NCI-H1436 treated with DMSO at 0.1 percent for 48 hours (cell line): ENCODE results near the gene MIOX.

Experiments used
- DNase-seq: peaks from one replicate; lab custom pipeline; 2025; lab: John Stamatoyannopoulos, UW

MIOX gene

DNA sequence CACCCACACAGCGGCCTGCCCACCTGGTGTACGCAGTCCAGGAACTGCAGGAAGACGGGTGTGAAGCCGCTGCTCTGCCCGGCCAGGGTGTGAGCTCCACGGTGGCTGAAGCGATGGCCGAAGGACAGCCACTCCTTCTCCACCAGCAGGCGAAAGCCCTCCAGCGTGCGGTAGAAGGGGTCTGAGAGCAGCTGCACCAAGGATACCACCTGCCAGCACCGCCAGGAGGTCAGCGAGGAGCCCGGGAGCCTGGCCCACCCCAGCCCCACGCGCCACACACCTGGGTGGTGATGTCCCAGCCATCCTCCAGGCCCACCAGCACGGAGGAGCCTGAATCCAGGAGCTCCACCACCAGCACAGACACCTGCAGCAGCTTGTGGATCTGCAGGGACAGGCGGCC lies 31.5 kb upstream of the MIOX start:
- no peak for DNase-seq

GRCh38 chr22:50456026-50456425 lies 30.6 kb upstream of the MIOX start:
- DNase-seq: no peak

DNA sequence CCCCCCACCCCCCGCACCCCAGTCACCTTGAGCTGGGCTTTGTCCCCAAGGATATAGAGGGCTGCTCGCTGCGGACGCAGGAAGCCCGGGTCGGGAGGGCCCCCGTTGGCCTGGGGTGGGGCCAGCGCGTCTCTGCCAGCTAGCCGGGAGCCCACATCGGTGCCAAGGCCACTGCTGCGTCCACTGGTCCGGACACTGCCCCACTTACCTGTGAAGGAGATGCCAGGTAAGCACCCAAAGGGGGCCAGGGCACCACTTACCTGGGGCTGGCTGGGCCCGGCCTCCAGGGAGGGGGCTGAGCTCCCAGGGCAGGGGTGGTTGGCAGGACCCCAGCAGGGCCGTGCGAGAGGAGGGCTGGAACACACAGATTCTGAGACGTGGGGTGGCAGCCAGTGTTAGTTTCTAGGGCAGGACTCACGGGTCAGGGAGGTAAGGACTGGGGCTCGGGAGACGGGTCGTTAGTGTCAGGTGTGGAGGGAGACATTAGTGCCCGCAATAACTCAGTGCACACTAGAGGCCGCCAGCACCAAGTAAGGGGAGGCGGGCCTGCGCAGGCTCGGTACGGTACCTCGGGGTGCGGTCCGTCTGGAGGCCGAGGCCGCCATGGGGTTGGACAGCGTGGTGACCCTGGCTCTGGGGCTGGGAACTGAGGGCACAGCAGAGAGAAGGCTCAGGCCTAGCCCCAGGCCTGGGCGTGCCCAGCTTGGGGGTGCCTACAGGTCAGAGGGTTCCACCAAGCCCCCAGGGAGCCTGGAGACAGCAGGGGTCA lies 30.0 kb upstream of the MIOX start:
- no peak for DNase-seq

DNA sequence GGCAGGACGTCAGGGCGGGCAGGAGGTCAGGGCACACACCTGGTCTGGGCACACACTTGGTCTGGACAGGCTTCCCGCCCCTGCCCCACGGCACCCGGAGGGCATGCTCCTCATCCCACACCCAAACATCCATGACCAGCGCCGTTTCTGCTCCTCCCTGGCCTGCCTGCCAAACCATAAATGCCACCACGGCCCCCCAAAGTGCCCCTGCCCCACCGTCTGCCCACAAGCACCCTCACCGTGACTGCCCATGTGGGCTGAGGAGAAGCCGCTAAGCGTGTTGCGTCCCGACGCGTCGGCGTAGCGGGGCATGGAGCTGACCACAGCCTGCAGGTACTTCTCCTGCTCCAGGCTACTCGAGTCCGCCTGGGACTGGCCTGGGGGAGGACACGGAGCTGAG lies 27.6 kb upstream of the MIOX start:
- DNase-seq: no peak

GRCh38 chr22:50459496-50460140 lies 27.0 kb upstream of the MIOX start:
- DNase-seq: no peak

DNA sequence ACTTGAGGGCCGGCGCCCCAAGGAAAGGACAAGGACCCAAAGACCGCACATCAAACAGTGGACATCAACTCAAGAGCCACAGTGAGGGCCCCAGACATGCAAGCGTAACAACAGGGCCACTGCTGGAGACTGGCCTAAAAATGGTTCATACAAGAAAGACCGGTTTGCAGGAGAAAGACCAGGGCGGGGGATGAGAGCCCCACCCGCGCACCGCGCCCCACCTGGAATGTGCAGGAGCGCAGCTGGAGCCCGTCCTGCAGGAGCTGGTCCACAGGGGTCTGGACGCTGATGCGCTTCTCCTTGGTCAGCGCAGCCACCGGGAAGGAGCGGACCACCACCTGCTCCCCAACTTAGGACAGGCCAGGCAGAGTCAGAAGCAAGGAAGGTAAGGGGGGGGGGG lies 25.7 kb upstream of the MIOX start:
- DNase-seq: no peak

DNA sequence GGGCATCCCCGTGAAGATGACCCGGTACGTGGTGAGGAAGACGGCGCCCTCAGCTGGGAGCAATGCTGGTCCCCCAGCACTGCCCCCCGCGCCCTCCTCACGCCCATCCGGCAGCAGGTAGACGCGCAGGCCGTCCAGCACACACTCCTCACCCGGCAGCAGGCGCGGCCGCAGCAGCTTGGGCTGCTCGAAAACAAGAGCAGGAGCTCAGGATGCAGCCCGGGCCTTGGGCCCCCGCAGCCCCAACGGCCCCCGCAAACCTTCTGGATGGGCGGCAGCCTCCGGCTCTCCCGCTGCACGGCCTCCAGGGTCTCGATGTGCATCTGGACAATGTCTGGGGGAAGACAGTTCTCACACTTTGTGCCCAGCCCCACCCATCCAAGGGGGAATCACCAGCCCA lies 25.1 kb upstream of the MIOX start:
- no peak for DNase-seq

- DNase-seq: no peak
These were observed 24.6 kb upstream of the MIOX start for GRCh38 chr22:50461979-50462540.

DNA sequence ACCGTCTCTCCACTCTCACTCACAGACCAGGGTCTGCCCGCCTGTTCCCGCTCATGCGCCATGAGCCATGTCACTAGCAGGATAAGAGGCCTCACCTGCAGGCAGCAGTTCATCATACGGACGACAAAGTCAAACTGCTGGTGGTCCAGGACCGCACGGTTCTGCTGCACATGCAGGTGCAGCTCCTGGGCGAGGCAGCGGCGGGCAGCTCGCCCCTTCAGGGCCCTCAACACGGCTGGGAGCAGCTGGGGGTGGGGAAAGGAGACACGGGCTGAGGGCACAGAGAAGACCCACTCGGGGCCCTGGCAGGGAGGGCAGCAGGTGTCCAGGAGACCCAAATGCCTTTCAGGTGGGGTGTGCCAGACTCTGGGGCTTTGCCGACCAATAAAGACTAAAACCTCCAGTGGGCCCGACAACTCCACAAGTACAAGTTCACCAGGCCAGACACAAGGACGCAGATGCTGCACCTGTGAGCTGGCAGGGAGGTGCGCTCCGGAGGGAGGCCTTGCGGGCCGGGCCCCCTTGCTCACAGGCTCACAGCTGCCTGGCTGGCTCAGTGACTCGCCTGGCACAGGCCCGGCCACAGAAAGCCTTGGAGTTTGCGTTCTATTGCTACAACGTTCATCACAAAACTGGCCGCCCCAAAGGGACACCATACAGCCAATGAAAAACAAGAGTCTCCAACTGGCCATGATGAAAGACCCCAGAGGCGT lies 23.3 kb upstream of the MIOX start:
- no peak for DNase-seq

DNA sequence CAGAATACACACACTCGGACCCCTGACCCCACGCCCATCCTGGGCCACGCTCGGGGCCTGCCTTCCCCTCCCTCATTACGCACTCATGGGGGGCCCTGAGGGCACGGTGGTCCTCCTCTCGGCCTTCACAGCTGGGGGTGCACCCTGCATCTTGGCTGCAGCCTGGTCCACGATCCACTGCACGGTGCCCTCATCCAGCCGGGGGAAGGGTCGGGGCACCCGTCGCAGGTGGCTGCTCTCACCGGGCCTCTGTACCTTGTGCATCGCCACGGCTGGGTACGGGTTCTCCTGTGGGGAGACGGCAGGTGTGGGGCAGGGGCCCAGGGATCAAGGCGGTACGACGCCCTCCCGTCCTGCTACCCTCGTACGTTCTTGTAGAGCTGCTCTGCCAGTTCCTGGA lies 22.2 kb upstream of the MIOX start:
- no peak for DNase-seq

DNA sequence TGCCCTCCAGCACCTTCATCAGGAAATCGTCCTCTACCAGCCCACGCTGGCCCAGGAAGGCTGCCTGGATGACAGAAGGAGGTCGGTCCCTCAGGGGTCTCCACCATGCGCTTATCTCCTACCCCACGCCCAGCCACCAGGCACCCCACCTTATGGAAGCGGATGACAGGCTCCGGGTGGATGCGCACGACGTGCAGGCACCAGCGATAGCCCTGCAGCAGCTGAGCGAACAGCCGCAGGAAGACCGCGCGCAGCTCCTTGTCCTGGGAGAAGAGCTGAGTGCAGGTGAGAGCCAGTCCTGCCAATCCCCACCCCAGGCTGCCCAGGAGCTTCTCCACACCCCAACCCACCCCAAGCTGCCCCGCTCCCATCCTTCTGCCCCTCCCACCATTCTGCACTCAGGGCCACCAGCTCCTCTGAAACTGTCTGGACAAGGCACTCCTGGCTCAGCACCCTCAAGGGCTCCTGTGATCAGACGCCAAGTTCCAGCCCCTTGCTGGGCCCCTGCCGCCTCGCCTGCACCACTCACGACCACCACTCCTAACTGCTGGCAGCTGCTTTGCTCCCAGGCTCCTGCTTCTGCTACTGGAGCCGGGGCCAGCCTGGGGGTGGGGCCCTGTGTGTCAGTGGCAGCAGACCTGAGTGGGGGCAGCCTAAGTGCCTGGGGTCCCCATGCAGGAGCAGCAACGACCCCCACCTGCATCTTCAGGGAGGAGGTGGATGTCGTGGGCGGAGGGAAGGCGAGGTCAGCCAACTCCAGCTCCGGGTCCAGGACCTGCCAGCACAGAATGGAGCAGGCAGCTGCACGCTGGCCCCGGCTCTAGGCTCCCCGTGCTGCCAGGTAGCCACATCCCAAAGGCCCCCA lies 21.4 kb upstream of the MIOX start:
- DNase-seq: no peak

GRCh38 chr22:50467341-50467740 lies 19.3 kb upstream of the MIOX start:
- no peak for DNase-seq

DNA sequence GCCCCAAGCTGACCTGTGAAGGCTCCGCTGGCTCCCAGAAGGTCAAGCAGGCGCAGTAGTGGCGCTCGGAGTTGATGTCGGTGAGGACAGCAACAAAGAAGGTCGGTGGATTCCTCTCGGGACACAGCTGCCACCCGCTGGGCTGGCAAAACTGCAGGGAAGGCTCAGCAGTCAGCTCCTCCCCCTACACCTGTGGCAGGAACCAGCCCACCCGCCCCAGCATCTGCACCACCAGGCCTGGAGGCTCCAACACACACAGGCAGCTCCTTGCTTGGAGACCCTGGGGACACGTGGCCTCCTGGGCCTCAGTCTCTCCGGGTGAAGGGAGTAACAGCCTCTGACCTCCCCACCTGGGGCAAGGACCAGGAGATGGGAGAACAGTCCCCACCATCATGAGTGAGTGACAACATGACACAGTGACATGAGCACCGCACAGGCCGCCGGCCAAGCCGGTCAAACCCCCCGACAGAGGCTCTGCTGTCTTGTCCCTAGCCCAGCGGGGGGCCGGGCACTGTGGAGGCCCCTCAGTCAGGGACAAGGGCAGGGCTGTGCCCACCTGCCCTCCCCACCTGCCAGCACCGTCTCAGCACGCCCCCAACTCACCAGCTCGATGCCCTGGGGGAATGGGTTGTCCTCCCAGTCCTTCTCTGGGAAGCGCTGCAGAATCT lies 18.8 kb upstream of the MIOX start:
- no peak for DNase-seq

DNA sequence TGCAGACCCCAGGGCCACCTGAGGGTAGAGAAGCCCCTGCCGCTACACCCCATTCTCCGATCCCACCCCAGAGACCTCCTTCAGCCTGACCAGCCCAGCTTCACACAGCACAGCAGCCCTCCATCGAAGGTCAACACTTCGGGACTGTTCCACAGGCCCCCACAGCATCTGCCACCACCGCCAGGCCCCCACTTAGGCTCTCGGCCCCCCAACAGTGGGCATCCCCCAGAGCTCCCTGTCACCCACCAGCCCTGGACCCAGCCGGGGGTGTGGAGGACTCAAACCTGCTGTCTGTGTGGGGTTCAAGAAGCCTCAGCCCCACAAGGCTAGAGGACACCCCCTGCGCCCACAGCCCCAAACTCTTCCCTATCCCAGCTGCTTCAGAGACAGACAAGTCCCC lies 18.0 kb upstream of the MIOX start:
- no peak for DNase-seq

DNA sequence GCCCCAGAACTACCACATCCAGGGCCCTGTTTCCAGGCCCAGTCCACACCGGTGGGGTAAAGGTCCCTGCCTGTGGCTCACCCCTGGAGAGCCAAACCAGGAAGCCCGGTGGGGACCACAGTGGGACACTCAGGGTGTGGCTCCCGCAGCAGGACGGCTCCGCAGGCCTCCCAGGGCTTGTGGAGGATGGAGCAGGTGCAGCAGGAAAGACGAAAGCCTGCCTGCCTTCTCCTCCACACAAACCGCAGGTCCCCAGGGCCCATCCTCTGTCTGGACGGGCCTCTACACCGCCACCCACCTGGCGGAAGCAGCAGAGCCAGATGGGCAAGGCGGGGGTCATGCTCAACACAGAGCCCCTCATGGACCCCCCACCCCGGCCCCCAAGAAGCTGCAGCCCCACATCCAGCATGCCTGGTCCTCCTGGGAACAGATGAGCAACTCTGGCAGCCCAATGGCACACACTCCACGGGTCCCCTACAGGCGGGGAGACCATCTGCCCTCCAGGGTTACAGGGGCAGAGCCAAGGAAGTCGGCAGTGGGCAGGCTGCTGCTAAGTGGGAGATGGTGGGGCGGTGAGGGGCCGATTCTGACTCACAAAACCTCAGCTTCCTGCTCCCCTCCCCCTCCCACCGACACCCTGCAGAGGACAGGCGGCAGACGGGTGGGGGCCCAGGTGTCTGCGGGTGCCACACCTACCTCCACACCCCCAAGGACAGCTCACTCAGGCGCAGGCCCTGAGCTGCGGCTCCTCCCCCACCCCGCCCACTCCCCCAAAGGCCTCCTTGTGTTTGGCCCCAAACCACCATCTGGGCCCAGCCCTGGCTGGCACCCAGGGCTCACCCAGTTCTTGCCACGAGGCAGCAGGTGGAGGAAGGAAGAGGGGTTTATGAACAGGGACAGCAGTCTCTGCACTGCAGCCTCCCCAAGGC lies 17.0 kb upstream of the MIOX start:
- DNase-seq: peak; percentile 68

DNA sequence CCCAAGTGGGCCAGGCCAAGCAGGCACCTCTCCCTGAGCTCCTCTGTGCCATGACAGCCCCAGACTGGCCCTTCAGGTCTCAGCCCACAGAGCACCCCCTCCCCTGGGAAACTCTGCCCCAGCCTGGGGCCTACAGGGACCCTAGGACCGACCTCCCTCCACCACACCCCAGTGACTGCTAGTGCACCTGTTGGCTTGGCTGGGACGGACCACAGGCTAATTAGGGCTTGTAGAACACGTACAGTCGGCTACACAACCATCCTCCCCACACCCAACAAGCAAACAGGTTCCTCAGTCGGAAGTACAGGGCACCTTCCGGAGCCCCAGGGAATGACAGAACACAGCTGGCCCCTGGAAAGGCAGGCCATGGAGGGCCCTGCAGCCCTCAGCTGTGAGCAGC lies 16.2 kb upstream of the MIOX start:
- no peak for DNase-seq

DNA sequence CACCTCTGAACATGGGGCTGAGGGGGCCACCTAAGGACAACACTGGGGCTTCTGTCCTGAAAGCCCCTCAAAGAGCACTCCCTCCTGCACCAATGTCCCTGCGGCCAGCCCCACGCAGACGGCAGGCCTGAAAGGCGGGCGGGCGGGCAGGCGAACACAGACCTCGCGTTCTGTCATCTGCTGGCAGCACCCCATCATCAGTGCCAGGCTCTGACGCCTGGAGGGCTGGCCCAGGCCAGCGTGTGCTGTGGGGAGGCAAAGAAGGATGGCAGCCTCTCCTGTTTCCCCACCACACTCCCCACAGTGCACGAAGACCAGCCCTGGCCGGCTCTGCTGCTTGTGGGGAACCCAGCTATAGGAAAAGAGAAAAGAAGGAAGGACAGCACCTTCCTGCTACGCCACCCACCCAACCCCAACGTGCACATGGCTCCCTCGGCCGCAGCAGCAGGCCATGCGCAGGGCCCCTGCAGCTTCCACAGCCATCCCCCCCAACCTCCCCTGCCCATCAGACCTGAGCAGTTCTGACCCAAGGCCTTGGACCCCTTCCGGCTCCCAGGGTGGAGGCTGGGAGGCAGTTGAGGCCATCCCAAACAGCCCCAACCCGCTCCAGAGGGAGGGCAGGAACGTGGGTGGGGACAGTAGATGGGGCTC lies 15.3 kb upstream of the MIOX start:
- DNase-seq: no peak

DNA sequence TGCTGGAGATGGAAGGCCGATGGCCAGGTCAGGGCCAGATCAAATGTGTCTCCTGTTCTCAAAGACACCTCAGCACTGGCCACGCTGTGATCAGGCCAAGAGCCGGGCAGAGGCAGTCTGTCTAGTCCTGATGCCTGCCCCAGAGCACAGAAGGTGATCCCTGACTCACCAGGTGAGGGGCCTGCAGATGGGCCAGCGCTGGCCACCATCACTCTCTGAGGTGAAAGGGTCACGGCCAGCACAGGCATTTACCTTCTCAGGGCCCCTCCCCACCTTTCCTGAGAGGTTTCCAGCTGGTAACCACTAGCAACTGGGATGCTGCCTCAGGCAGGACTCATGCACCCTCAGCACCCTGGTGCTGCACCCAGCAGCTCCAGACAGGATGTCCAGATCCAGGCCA lies 14.7 kb upstream of the MIOX start:
- DNase-seq: no peak

- no peak for DNase-seq
These were observed 13.6 kb upstream of the MIOX start for GRCh38 chr22:50473088-50473487.
